ENCODE results near the gene PDE10A. TPM values are rescaled to one million over a fixed set of nuclear protein-coding genes. Genes with fewer than 3 reads are reported as not detected.

PDE10A gene
- total RNA-seq, 2 experiments from 2014 or later, result not detected

- H3K4me3 Mint-ChIP-seq, result no peak overlapping the region
- H3K36me3 Mint-ChIP-seq (ENCODE audit: low read depth), result no peaks in the 10 kb centered on the region
- peaks cover 2% of the 10 kb centered on the region for H3K27me3 Mint-ChIP-seq
- CTCF ChIA-PET, result no interaction called here
- DNase-seq, result no peak
- no peak overlapping the region for H3K27ac Mint-ChIP-seq
- ATAC-seq, result no peak
- POLR2A ChIA-PET, result no interaction called here
- H3K9me3 Mint-ChIP-seq, result no peaks in the 10 kb centered on the region
- no peaks in the 10 kb centered on the region for H3K4me1 Mint-ChIP-seq (ENCODE audit: low read depth)
- TF ChIP-seq CTCF (IDR thresholded peaks at IDR 0.05), result no peak
- intact Hi-C loops (cut with micrococcal nuclease), result no loop called here
Measured at GRCh38 chr6:165686596-165687365, 23.7 kb upstream of the PDE10A start.

- intact Hi-C loops (cut with micrococcal nuclease), result no loop called here
- DNase-seq (no peak), ATAC-seq (no peak)
- no peak overlapping the region for H3K4me3 Mint-ChIP-seq
- H3K27me3 Mint-ChIP-seq, result peaks cover 2% of the 10 kb centered on the region
- POLR2A ChIA-PET, result no interaction called here
- CTCF ChIA-PET, result no interaction called here
- no peaks in the 10 kb centered on the region for H3K9me3 Mint-ChIP-seq
- no peak overlapping the region for H3K27ac Mint-ChIP-seq
- no peaks in the 10 kb centered on the region for H3K4me1 Mint-ChIP-seq (ENCODE audit: low read depth)
- no peak for TF ChIP-seq CTCF (IDR thresholded peaks at IDR 0.05)
- H3K36me3 Mint-ChIP-seq (ENCODE audit: low read depth), result no peaks in the 10 kb centered on the region
Measured at GRCh38 chr6:165685302-165685701, 22.3 kb upstream of the PDE10A start.

DNA sequence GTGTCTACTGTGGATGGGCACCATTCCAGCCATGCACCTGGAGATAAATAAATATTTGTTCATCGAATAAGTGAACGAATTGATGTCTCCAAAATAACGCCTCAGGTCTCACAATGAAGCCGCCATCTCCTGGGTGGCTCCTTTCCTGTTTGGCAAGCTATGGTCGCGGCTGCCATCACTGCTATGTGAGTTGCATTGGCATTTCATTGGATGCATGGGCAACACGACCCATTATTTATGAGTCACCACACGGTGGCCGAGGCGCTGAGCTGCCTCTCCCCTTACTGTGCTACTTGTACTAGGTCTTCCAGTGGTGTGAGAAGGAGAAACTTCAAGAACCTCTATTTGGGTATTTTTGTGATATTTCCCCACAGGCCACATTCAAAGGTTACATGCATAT is 21.3 kb upstream of the PDE10A start:
- Mint-ChIP-seq H3K9me3 (no peaks in the 10 kb centered on the region), H3K4me1 (ENCODE audit: low read depth) (no peaks in the 10 kb centered on the region), H3K27me3 (peaks cover 2% of the 10 kb centered on the region), H3K27ac (no peak overlapping the region), H3K36me3 (ENCODE audit: low read depth) (no peaks in the 10 kb centered on the region), H3K4me3 (no peak overlapping the region)
- ChIA-PET CTCF (no interaction called here), POLR2A (no interaction called here)
- intact Hi-C loops (cut with micrococcal nuclease), result no loop called here
- no peak for DNase-seq
- no peak for ATAC-seq
- no peak for TF ChIP-seq CTCF (IDR thresholded peaks at IDR 0.05)

DNA sequence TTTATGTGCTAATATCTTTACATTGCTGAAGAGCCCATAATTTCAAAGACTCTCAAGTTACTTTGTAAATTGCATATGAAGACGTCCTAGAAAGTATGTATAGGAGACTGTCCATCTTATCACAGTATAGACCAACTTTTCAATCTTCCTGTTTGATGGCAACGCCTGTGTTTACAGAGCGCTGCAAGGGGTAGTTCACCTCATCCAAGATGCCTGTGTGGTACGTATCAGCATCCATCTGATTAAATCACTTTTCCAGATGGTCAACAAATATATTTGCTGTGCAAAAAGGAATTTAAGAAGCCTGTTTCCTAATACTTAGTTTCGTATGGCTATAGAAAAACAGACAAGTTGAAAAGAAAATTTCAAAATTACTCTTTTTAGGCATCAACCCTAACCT is 17.9 kb upstream of the PDE10A start:
- Mint-ChIP-seq H3K4me3 (no peak overlapping the region), H3K27me3 (peaks cover 2% of the 10 kb centered on the region)
- CTCF ChIA-PET, result no interaction called here

More for the DNA sequence above, 17.9 kb upstream of the PDE10A start:
- H3K9me3 Mint-ChIP-seq, result no peaks in the 10 kb centered on the region
- H3K27ac Mint-ChIP-seq, result no peak overlapping the region
- intact Hi-C loops (cut with micrococcal nuclease), result no loop called here
- TF ChIP-seq CTCF (IDR thresholded peaks at IDR 0.05), result no peak
- H3K4me1 Mint-ChIP-seq (ENCODE audit: low read depth), result no peaks in the 10 kb centered on the region
- DNase-seq (no peak), ATAC-seq (no peak)
- H3K36me3 Mint-ChIP-seq (ENCODE audit: low read depth), result no peaks in the 10 kb centered on the region
- POLR2A ChIA-PET, result no interaction called here

All from activated CD8-positive, alpha-beta T cell treated with anti-CD3 and anti-CD28 coated beads for 36 hours (primary cell).